CD4-positive, alpha-beta memory T cell (primary cell): ENCODE results near the gene MYO18A. TPM values are rescaled to one million over a fixed set of nuclear protein-coding genes. Genes with fewer than 3 reads are reported as not detected.

Experiments used
- CTCF ChIA-PET: fragments of 350-600 bp; sonication (Branson Sonifier 250); formaldehyde crosslinking; loops from one replicate; lab custom pipeline; 2021; ENCODE audit warnings: inconsistent platforms; ENCODE audit not compliant: partially characterized antibody; lab: Charles Lee
- POLR2A ChIA-PET: fragments of 350-600 bp; sonication (Branson Sonifier 250); formaldehyde crosslinking; loops from one replicate; lab custom pipeline; 2021; ENCODE audit not compliant: partially characterized antibody; lab: Charles Lee
- DNase-seq, 5 donors: peaks; one replicate each; pipeline versions ENCODE4 v3.0.0 to v3.0.0-alpha.2; 2020 to 2022; ENCODE audit warnings: mixed read lengths in 1 of 5
- H3K27ac ChIP-seq: one replicate; pipeline ENCODE4 v1.7.0; 2013; ENCODE audit warnings: low read depth, low read length
- H3K27me3 ChIP-seq: 2 replicates; pipeline ENCODE4 v1.7.0; 2013; ENCODE audit warnings: mild to moderate bottlenecking, low read length, moderate library complexity; ENCODE audit not compliant: insufficient read depth
- H3K36me3 ChIP-seq: 2 replicates; pipeline ENCODE4 v1.7.0; 2013; ENCODE audit warnings: mild to moderate bottlenecking, low read length, moderate library complexity; ENCODE audit not compliant: insufficient read depth
- H3K4me1 ChIP-seq: 2 replicates; pipeline ENCODE4 v1.7.0; 2013; ENCODE audit warnings: mild to moderate bottlenecking, low read length, moderate library complexity; ENCODE audit not compliant: insufficient read depth
- H3K4me3 ChIP-seq, 2 donors: one replicate each; pipeline ENCODE4 v1.7.0; 2013; ENCODE audit warnings: low read length in 2 of 2, mild to moderate bottlenecking in 1 of 2
- H3K9me3 ChIP-seq, 2 donors: one replicate each; pipeline ENCODE4 v1.7.0; 2013; ENCODE audit warnings: low read length in 2 of 2, control low read depth in 1 of 2; ENCODE audit not compliant: control insufficient read depth in 1 of 2
- H3K27ac Mint-ChIP-seq, 7 donors: one replicate each; pipeline ENCODE4 v1.8.0; 2020 to 2021; ENCODE audit warnings: mixed read lengths in 7 of 7, mild to moderate bottlenecking in 6 of 7, inconsistent platforms in 3 of 7, moderate library complexity in 3 of 7
- H3K27me3 Mint-ChIP-seq, 2 donors: one replicate each; pipeline ENCODE4 v1.8.0; 2020 to 2021; ENCODE audit warnings: mixed read lengths in 2 of 2
- H3K36me3 Mint-ChIP-seq, 2 donors: one replicate each; pipeline ENCODE4 v1.8.0; 2020 to 2021; ENCODE audit warnings: mixed read lengths in 2 of 2, inconsistent platforms in 1 of 2, mild to moderate bottlenecking in 1 of 2
- H3K4me1 Mint-ChIP-seq, 4 donors: one replicate each; pipeline ENCODE4 v1.8.0; 2020 to 2021; ENCODE audit warnings: mixed read lengths in 4 of 4, mild to moderate bottlenecking in 1 of 4
- H3K4me3 Mint-ChIP-seq, 8 donors: one replicate each; pipeline ENCODE4 v1.8.0; 2020 to 2021; ENCODE audit warnings: mixed read lengths in 8 of 8, mild to moderate bottlenecking in 7 of 8, moderate library complexity in 6 of 8, inconsistent platforms in 3 of 8
- H3K9me3 Mint-ChIP-seq, 8 donors: one replicate each; pipeline ENCODE4 v1.8.0; 2020 to 2021; ENCODE audit warnings: mixed read lengths in 8 of 8, mild to moderate bottlenecking in 5 of 8, inconsistent platforms in 3 of 8, moderate library complexity in 1 of 8
- intact Hi-C: fragments of 100-400 bp; cut with micrococcal nuclease; formaldehyde crosslinking; loops from one replicate; pipeline ENCODE4 v1.15.1; 2023
- polyA plus RNA-seq, 2 donors: library from polyadenylated mRNA; unstranded; fragments of 300-500 nt; fragmentation: Illumina TruSeq; gene quantifications; one replicate each; pipeline ENCODE4 v1.2.3, GENCODE V29; 2021
- total RNA-seq, 2 experiments: library from RNA; stranded (reverse); gene quantifications; one replicate each; pipeline ENCODE4 v1.2.3, GENCODE V29; 2021

Gene MYO18A
- total and polyA plus RNA-seq, 4 experiments from 2014 or later: 6.0 to 136 (median 89.5) TPM

DNA sequence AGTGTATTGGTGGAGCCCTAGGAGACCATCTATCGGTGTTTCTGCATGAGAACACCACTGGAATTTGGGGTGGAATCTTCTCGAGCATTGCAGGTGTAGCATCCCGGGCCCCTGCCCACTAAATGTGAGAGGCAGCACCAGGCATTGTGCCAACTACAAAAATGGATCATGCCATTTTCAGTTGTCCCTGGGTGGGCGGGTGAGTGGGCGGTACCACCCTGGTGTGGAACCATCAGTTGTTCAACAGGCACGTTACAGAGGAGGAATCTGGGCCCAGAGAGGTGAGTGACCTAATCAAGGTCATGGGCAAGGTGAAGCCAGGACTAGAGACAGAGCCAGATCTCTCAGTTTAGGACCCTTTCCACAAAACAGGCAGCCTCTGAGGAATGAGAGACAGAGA is 128.5 kb downstream of the MYO18A start:
- intact Hi-C loops: no loop called here
- H3K27me3 Mint-ChIP-seq: peaks cover 6 to 18% of the 10 kb centered on the region in 2 donors
- H3K27ac Mint-ChIP-seq: no peak overlapping the region
- no peaks in the 10 kb centered on the region for H3K9me3 Mint-ChIP-seq
- H3K27ac ChIP-seq: no peak overlapping the region
- POLR2A ChIA-PET: no interaction called here
- no peaks in the 10 kb centered on the region for H3K4me1 Mint-ChIP-seq
- H3K9me3 ChIP-seq: no peaks in the 10 kb centered on the region
- no peaks in the 10 kb centered on the region for H3K4me1 ChIP-seq
- H3K27me3 ChIP-seq: no peaks in the 10 kb centered on the region
- no peaks in the 10 kb centered on the region for H3K36me3 Mint-ChIP-seq
- H3K4me3 ChIP-seq: no peak overlapping the region
- no peak overlapping the region for H3K4me3 Mint-ChIP-seq
- DNase-seq: no peak
- CTCF ChIA-PET: interaction anchor here (1.5 kb wide), 2 partner anchors 65 to 86 kb away, joined by 3 read pairs; no protein-coding TSS in a partner anchor
- no peaks in the 10 kb centered on the region for H3K36me3 ChIP-seq

DNA sequence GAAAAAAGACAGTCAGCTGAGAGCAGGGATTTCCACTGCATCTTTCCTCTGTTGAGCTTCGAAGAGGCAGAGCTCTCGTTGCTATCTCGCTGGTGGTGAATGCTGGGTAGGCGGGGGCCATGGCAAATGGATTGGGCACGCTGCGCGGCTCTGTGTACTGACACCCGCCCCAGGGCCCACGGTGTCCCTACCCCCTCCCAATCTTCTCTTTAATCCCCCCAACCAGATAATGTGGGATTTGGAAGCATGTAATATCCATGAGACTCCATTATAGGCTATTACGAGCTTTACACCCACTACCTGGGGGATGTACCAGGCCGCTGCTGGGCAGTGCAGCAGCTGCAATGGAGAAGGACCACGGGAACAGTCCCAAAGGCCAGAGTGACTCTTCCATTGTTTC is 129.0 kb downstream of the MYO18A start:
- Mint-ChIP-seq H3K9me3 (no peaks in the 10 kb centered on the region), H3K4me3 (no peak overlapping the region), H3K27me3 (peaks cover 6 to 22% of the 10 kb centered on the region in 2 donors), H3K36me3 (no peaks in the 10 kb centered on the region), H3K4me1 (no peaks in the 10 kb centered on the region), H3K27ac (no peak overlapping the region)
- Histone ChIP-seq H3K36me3 (no peaks in the 10 kb centered on the region), H3K9me3 (no peaks in the 10 kb centered on the region), H3K27ac (no peak overlapping the region), H3K4me3 (no peak overlapping the region), H3K4me1 (no peaks in the 10 kb centered on the region), H3K27me3 (no peaks in the 10 kb centered on the region)
- intact Hi-C loops: no loop called here
- ChIA-PET CTCF (interaction anchor here (1.5 kb wide), 2 partner anchors 66 to 86 kb away, joined by 3 read pairs; no protein-coding TSS in a partner anchor), POLR2A (interaction anchor here (0.7 kb wide), 1 partner anchor 88 kb away, joined by 3 read pairs; no protein-coding TSS in a partner anchor)
- DNase-seq: no peak

DNA sequence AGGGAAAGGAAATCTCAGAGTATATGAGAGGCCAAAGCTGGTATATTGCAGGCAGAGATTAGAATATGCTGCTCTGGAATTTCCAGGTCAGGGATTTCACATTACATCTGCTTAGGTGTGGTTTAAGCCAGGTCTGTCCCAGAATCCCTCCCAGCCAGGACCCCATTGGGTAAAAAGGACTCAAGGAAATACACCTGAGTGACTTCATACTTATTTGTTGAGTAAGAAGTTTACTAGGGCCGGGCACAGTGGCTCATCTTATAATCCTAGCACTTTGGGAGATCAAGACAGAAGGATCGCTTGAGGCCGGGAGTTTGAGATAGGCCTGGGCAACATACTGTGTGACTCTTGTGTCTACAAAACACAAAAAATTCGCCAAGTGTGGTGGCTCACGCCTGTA is 130.0 kb downstream of the MYO18A start:
- ChIA-PET CTCF (interaction anchor here (1.5 kb wide), 1 partner anchor 85 kb away, joined by 3 read pairs; no protein-coding TSS in a partner anchor), POLR2A (no interaction called here)
- Histone ChIP-seq H3K4me1 (no peaks in the 10 kb centered on the region), H3K27me3 (no peaks in the 10 kb centered on the region), H3K27ac (no peak overlapping the region), H3K9me3 (no peaks in the 10 kb centered on the region), H3K4me3 (no peak overlapping the region), H3K36me3 (no peaks in the 10 kb centered on the region)
- peaks cover 6 to 22% of the 10 kb centered on the region in 2 donors for H3K27me3 Mint-ChIP-seq
- H3K36me3 Mint-ChIP-seq: no peaks in the 10 kb centered on the region
- no peak overlapping the region for H3K4me3 Mint-ChIP-seq
- H3K4me1 Mint-ChIP-seq: no peaks in the 10 kb centered on the region
- no peak overlapping the region for H3K27ac Mint-ChIP-seq
- no peak for DNase-seq
- no peaks in the 10 kb centered on the region for H3K9me3 Mint-ChIP-seq
- intact Hi-C loops: no loop called here

DNA sequence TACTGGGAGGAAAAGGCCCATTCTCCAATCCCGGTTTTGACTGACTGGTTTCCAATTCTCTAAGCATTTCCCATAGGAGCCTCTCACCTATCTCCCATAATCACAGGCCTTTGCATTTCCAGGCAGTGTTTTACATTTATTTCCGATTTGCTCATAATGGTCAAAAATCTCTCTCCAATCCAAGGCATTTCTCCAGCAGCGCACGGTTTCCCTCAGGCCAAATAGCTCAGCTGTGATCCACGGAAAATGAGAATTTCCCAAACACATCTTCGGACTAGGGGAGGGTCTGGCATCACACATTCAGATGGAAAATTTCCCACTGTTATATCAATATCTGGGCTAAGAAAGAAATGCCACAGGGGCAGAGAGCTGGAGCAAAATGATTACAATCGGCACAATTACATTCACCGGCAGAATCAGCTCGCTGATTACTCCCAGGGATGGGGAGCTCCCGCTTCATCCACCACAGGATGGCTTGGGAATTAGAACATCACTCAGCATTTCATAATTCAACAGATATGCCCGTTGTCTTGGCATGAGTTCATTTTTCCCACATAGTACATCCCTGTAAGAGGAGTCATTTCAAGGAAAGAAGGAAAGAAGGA is 130.6 kb downstream of the MYO18A start:
- no peak overlapping the region for H3K4me3 ChIP-seq
- no peaks in the 10 kb centered on the region for H3K9me3 ChIP-seq
- Mint-ChIP-seq H3K9me3 (peaks cover 0 to 3% (median 0%) of the 10 kb centered on the region in 8 donors), H3K27me3 (peaks cover 6 to 22% of the 10 kb centered on the region in 2 donors), H3K4me3 (no peak overlapping the region), H3K36me3 (no peaks in the 10 kb centered on the region), H3K27ac (no peak overlapping the region), H3K4me1 (no peaks in the 10 kb centered on the region)
- POLR2A ChIA-PET: no interaction called here
- no peaks in the 10 kb centered on the region for H3K36me3 ChIP-seq
- H3K27me3 ChIP-seq: no peaks in the 10 kb centered on the region
- intact Hi-C loops: no loop called here
- no peak overlapping the region for H3K27ac ChIP-seq
- no peak for DNase-seq
- CTCF ChIA-PET: interaction anchor here (1.5 kb wide), 1 partner anchor 11 kb away, joined by 6 read pairs; no protein-coding TSS in a partner anchor
- no peaks in the 10 kb centered on the region for H3K4me1 ChIP-seq

DNA sequence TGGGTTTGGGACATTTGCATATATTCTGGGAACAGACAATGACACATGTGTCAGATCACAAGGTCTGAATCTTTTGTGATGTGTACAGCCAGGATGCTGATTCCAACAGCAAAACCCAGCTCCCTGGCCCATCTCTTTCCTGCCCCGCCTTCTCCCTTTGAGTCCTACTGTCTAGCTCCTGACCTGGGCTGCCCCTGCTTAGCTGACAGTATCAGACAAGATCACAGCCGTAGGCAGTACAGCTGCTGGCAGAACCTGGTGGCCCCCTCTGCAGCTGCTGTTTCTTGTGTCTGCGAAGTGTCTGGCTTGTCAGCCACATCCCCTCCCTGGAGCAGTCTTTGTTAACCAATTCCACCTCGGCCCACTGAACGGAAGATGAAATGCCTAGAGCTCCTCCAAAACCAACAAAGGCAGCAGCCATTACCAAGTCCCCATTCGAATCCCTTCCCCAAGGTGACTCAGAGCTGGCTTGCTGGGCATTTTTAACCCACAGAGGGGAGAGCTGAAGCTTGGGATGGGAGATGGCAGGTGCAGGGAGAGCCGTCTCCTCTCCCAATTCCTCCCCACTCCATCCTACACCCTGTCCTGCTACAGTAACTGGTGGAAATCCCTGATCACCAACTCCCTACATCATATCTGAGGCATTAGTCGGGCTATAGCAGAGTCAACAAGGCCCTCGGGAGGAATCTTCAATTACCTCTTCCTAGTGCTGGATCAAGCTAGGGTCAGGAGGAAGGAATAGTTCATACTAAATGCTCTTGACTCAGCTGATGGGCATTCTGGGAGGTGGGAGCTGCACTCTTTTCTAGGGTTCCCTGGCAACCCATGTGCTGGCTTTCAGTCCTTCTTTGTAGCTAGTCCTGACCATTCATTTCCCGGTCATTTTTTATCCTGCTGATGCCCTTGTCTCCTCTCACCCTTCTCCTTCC is 131.5 kb downstream of the MYO18A start:
- Mint-ChIP-seq H3K27ac (no peak overlapping the region), H3K4me3 (no peak overlapping the region), H3K4me1 (no peaks in the 10 kb centered on the region), H3K36me3 (no peaks in the 10 kb centered on the region), H3K27me3 (peaks cover 9 to 22% of the 10 kb centered on the region in 2 donors), H3K9me3 (peaks cover 0 to 3% (median 0%) of the 10 kb centered on the region in 8 donors)
- Histone ChIP-seq H3K27me3 (no peaks in the 10 kb centered on the region), H3K4me3 (no peak overlapping the region), H3K27ac (no peak overlapping the region), H3K36me3 (no peaks in the 10 kb centered on the region), H3K9me3 (no peaks in the 10 kb centered on the region), H3K4me1 (no peaks in the 10 kb centered on the region)
- ChIA-PET CTCF (interaction anchor here (1.5 to 1.7 kb wide), 2 partner anchors 10 to 83 kb away, joined by 5 to 6 read pairs; no protein-coding TSS in a partner anchor), POLR2A (no interaction called here)
- intact Hi-C loops: no loop called here
- no peak for DNase-seq

DNA sequence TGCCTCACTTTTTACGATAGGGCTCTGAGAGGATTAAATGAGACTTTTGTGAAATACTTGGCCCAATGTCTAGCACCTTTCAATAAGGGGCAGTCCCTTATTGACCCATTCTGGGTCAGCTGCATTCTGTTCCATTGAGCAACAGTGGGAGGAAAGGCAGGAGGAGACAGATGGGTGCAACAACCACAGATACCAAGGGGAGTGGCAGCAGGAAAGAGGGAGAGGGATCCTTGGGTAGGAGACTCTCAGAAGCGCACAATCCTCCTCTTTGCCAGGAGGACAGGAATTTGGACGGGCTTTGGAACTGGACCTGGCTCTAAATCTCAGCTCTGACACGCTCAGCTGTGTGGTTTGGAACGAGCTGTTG is 133.7 kb downstream of the MYO18A start:
- H3K9me3 ChIP-seq: no peaks in the 10 kb centered on the region
- CTCF ChIA-PET: no interaction called here
- H3K4me3 Mint-ChIP-seq: no peak overlapping the region
- H3K9me3 Mint-ChIP-seq: peaks cover 0 to 3% (median 0%) of the 10 kb centered on the region in 8 donors
- POLR2A ChIA-PET: no interaction called here
- no peak overlapping the region for H3K27ac Mint-ChIP-seq
- intact Hi-C loops: no loop called here
- H3K27me3 ChIP-seq: no peaks in the 10 kb centered on the region
- no peaks in the 10 kb centered on the region for H3K4me1 Mint-ChIP-seq
- H3K36me3 ChIP-seq: no peaks in the 10 kb centered on the region
- H3K36me3 Mint-ChIP-seq: no peaks in the 10 kb centered on the region
- peaks cover 9 to 21% of the 10 kb centered on the region in 2 donors for H3K27me3 Mint-ChIP-seq
- no peak for DNase-seq
- H3K4me1 ChIP-seq: no peaks in the 10 kb centered on the region
- no peak overlapping the region for H3K27ac ChIP-seq
- H3K4me3 ChIP-seq: no peak overlapping the region

DNA sequence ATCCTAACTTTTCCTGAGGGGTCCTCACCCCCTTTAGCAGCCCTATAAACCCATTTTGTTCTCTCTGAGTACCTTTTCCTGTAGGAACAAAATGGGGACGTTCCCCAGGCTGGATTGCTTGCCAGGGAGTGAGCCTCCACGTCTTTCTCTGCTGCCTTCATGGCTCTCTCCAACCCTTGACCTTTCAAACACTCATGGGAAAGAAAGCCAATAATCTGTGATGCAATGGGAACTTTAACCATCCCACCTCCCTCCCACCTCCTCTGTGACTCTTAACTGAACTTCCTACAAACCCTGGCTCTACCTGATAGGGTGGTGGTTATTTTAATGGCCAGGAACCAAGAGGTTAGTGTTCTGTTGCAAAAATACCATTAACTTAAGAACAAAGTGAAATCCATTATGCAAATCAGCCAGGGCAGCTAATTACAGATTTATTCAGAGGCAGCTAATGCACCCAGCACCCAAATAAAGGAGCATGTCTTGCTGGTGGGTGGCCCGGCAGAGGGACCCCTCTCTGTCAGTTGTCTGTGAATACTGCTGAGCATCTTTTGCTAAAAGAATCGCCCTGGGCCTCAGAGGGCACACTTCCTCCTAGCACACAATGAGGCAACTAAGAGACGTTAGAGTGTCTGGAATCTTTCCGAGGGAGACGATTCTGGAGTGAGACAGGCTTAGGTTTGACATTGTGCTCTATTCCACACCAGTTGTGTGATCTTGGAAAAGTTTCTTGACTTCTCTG is 134.3 kb downstream of the MYO18A start:
- DNase-seq: no peak
- Mint-ChIP-seq H3K4me3 (no peak overlapping the region), H3K27ac (no peak overlapping the region), H3K9me3 (peaks cover 0 to 3% (median 0%) of the 10 kb centered on the region in 8 donors), H3K27me3 (peaks cover 9 to 18% of the 10 kb centered on the region in 2 donors), H3K4me1 (no peaks in the 10 kb centered on the region), H3K36me3 (no peaks in the 10 kb centered on the region)
- Histone ChIP-seq H3K27me3 (no peaks in the 10 kb centered on the region), H3K36me3 (no peaks in the 10 kb centered on the region), H3K9me3 (no peaks in the 10 kb centered on the region), H3K27ac (no peak overlapping the region), H3K4me3 (no peak overlapping the region), H3K4me1 (no peaks in the 10 kb centered on the region)
- ChIA-PET POLR2A (no interaction called here), CTCF (no interaction called here)
- intact Hi-C loops: no loop called here
